ENCODE measurements around the gene C1QC. TPM values are rescaled to one million over a fixed set of nuclear protein-coding genes. Genes with fewer than 3 reads are reported as not detected.
A peak's percentile ranks its signal among the peaks of the same experiment; 100 is the strongest.

Gene C1QC
- total RNA-seq, 1 experiment from 2014 or later = not detected

DNA sequence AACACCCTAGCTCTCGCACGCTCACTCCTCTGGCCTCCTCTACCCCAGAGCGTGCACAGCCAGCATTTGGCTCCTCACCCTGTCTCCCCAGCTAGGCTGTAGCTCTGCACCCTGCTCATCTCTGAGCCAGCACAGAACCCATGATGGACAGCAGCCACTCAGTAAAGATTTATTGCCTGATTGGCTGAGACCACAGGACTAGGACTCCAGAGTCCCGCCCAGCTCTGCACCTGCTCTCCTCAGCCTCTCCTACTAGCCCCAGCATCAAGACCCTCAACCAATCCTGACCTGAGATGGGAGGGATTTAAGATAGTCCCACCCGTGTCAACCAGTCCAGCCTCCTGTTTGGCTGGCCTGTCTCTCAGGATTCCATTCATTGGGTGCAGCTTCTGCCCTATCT, 18.9 kb downstream of the C1QC start:
- Histone ChIP-seq H3K4me3 (ENCODE audit: low read depth, low read length, poor library complexity, severe bottlenecking) (no peak overlapping the region), H3K27ac (ENCODE audit: low read depth, low read length, poor library complexity, severe bottlenecking) (no peak overlapping the region), H3K4me1 (ENCODE audit: insufficient read depth, low read length, poor library complexity, severe bottlenecking) (no peaks in the 10 kb centered on the region), H3K36me3 (ENCODE audit: insufficient read depth, low read length, poor library complexity, severe bottlenecking) (no peaks in the 10 kb centered on the region), H3K9me3 (ENCODE audit: low read depth, low read length, poor library complexity, severe bottlenecking) (no peaks in the 10 kb centered on the region), H3K27me3 (replicated peaks; ENCODE audit: insufficient read depth, low read depth, low read length, poor library complexity) (peaks cover 4% of the 10 kb centered on the region)
- TF ChIP-seq CTCF (conservative IDR thresholded peaks at IDR 0.05; ENCODE audit: low read depth, low read length) (no peak), EZH2 (IDR thresholded peaks at IDR 0.05; ENCODE audit: borderline replicate concordance, low read depth, low read length, poor library complexity, severe bottlenecking) (no peak)
- peak; percentile 49 for DNase-seq (ENCODE audit: low spot score)
- no TSS peak for BruUV-seq (replicated peaks)
- ChIA-PET POLR2A (ENCODE audit: low non-redundant PET) (interaction anchor here (0.6 kb wide), 1 partner anchor 394 kb away, joined by 6 read pairs; no protein-coding TSS in a partner anchor), CTCF (no interaction called here)
- intact Hi-C loops (cut with micrococcal nuclease; ENCODE audit: unreplicated experiment) = no loop called here

DNA sequence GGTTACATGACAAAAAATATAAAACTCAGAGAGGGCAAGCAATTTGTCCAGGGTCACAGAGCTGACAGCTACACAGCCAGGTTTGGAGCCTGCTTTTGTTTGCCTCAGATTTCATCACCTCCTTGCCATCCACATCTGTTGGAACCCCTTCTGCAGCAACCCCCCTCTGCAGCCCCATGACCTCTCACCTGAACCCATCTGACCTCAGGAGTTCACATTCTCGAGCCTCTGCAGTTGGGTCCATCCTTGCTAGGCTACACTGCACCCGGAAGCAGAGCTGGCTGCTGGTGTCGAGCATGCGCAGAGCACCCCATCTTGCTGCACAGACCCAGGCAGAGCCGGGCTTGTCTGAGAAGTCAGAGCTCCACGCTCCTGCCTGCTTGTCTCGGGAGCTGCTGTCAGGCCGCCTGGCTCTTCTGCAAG, 19.6 kb downstream of the C1QC start:
- H3K27me3 ChIP-seq (replicated peaks; ENCODE audit: insufficient read depth, low read depth, low read length, poor library complexity) = no peaks in the 10 kb centered on the region
- no TSS peak for BruUV-seq (replicated peaks)
- no peak overlapping the region for H3K4me3 ChIP-seq (ENCODE audit: low read depth, low read length, poor library complexity, severe bottlenecking)
- H3K4me1 ChIP-seq (ENCODE audit: insufficient read depth, low read length, poor library complexity, severe bottlenecking) = no peaks in the 10 kb centered on the region
- CTCF ChIA-PET = no interaction called here
- DNase-seq (ENCODE audit: low spot score) = no peak
- POLR2A ChIA-PET (ENCODE audit: low non-redundant PET) = interaction anchor here (0.6 kb wide), 1 partner anchor 393 kb away, joined by 6 read pairs; no protein-coding TSS in a partner anchor
- H3K27ac ChIP-seq (ENCODE audit: low read depth, low read length, poor library complexity, severe bottlenecking) = no peak overlapping the region
- H3K9me3 ChIP-seq (ENCODE audit: low read depth, low read length, poor library complexity, severe bottlenecking) = no peaks in the 10 kb centered on the region
- intact Hi-C loops (cut with micrococcal nuclease; ENCODE audit: unreplicated experiment) = no loop called here
- no peak for TF ChIP-seq EZH2 (IDR thresholded peaks at IDR 0.05; ENCODE audit: borderline replicate concordance, low read depth, low read length, poor library complexity, severe bottlenecking)
- no peak for TF ChIP-seq CTCF (conservative IDR thresholded peaks at IDR 0.05; ENCODE audit: low read depth, low read length)
- H3K36me3 ChIP-seq (ENCODE audit: insufficient read depth, low read length, poor library complexity, severe bottlenecking) = no peaks in the 10 kb centered on the region

- Histone ChIP-seq H3K36me3 (ENCODE audit: insufficient read depth, low read length, poor library complexity, severe bottlenecking) (no peaks in the 10 kb centered on the region), H3K27ac (ENCODE audit: low read depth, low read length, poor library complexity, severe bottlenecking) (no peak overlapping the region), H3K9me3 (ENCODE audit: low read depth, low read length, poor library complexity, severe bottlenecking) (no peaks in the 10 kb centered on the region), H3K4me1 (ENCODE audit: insufficient read depth, low read length, poor library complexity, severe bottlenecking) (no peaks in the 10 kb centered on the region), H3K27me3 (replicated peaks; ENCODE audit: insufficient read depth, low read depth, low read length, poor library complexity) (no peaks in the 10 kb centered on the region), H3K4me3 (ENCODE audit: low read depth, low read length, poor library complexity, severe bottlenecking) (no peak overlapping the region)
- intact Hi-C loops (cut with micrococcal nuclease; ENCODE audit: unreplicated experiment) = loop anchor here (2.0 kb wide), 1 partner anchor 299 kb away; no protein-coding TSS in a partner anchor
- no TSS peak for BruUV-seq (replicated peaks)
- TF ChIP-seq EZH2 (IDR thresholded peaks at IDR 0.05; ENCODE audit: borderline replicate concordance, low read depth, low read length, poor library complexity, severe bottlenecking) (no peak), CTCF (conservative IDR thresholded peaks at IDR 0.05; ENCODE audit: low read depth, low read length) (peak; percentile 61)
- peak; percentile 48 for DNase-seq (ENCODE audit: low spot score)
- ChIA-PET CTCF (no interaction called here), POLR2A (ENCODE audit: low non-redundant PET) (no interaction called here)
These were observed 22.3 kb downstream of the C1QC start for GRCh38 chr1:22665752-22666151.

All from A673 (cell line).